Neural crest cell (in vitro differentiated cells): Measurements from ENCODE around the gene NUB1. TPM values are rescaled to one million over a fixed set of nuclear protein-coding genes. Genes with fewer than 3 reads are reported as not detected.

Source experiments
- DNase-seq: peaks from one replicate; pipeline ENCODE4 v3.0.0; 2021; ENCODE audit warnings: low read depth, mixed read lengths, low spot score
- H3K27ac Mint-ChIP-seq: one replicate; pipeline ENCODE4 v1.8.0; 2021; ENCODE audit warnings: mild to moderate bottlenecking, mixed read lengths; ENCODE audit not compliant: unreplicated experiment
- H3K27me3 Mint-ChIP-seq: 2 replicates; pipeline ENCODE4 v1.8.0; 2021; ENCODE audit warnings: low read depth, mild to moderate bottlenecking, mixed read lengths
- H3K36me3 Mint-ChIP-seq: 2 replicates; pipeline ENCODE4 v1.8.0; 2021; ENCODE audit warnings: low read depth, mild to moderate bottlenecking, mixed read lengths
- H3K4me1 Mint-ChIP-seq: 2 replicates; pipeline ENCODE4 v1.8.0; 2021; ENCODE audit warnings: mixed read lengths
- H3K4me3 Mint-ChIP-seq: one replicate; pipeline ENCODE4 v1.8.0; 2021; ENCODE audit warnings: mild to moderate bottlenecking, mixed read lengths
- H3K9me3 Mint-ChIP-seq: 2 replicates; pipeline ENCODE4 v1.8.0; 2021; ENCODE audit warnings: mixed read lengths
- total RNA-seq: library from RNA; stranded (reverse); gene quantifications from 2 replicates; pipeline ENCODE4 v1.2.1, GENCODE V29; 2021
- TF ChIP-seq, protein P1 (sequence below): fragments of 200-600 bp; sonication (generic); conservative IDR thresholded peaks from 2 replicates; pipeline ENCODE4 v1.5.0; 2021; ENCODE audit warnings: antibody characterized with exemption, mild to moderate bottlenecking

The NUB1 gene
- total RNA-seq, 1 donor from 2014 or later = 32.6 TPM

DNA sequence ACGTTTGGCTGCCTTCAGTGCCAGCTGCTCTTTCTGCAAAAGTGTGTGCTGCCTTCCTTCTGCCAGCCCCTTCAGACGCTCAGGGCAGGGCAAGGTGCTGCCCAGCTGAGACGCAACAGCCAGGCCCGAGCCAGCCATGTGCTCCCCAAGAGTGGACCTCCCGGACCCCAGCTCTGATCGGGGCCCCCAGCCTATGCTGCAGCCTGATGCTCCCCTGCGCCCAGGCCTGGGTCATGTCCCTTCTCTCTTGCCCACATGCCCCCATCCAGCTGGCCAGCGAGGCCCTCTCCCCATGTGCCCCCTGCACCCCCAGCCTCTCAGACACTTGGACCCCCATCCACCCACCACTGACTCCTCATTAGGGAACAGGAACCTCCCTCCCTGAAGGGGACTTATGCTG lies 50.4 kb downstream of the NUB1 start:
- DNase-seq = no peak
- no peak overlapping the region for H3K27ac Mint-ChIP-seq
- no peak overlapping the region for H3K4me3 Mint-ChIP-seq
- H3K4me1 Mint-ChIP-seq = no peaks in the 10 kb centered on the region
- no peaks in the 10 kb centered on the region for H3K27me3 Mint-ChIP-seq
- no peaks in the 10 kb centered on the region for H3K9me3 Mint-ChIP-seq
- TF ChIP-seq, protein P1, sequence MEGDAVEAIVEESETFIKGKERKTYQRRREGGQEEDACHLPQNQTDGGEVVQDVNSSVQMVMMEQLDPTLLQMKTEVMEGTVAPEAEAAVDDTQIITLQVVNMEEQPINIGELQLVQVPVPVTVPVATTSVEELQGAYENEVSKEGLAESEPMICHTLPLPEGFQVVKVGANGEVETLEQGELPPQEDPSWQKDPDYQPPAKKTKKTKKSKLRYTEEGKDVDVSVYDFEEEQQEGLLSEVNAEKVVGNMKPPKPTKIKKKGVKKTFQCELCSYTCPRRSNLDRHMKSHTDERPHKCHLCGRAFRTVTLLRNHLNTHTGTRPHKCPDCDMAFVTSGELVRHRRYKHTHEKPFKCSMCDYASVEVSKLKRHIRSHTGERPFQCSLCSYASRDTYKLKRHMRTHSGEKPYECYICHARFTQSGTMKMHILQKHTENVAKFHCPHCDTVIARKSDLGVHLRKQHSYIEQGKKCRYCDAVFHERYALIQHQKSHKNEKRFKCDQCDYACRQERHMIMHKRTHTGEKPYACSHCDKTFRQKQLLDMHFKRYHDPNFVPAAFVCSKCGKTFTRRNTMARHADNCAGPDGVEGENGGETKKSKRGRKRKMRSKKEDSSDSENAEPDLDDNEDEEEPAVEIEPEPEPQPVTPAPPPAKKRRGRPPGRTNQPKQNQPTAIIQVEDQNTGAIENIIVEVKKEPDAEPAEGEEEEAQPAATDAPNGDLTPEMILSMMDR = no peak
- peaks cover 1% of the 10 kb centered on the region for H3K36me3 Mint-ChIP-seq

DNA sequence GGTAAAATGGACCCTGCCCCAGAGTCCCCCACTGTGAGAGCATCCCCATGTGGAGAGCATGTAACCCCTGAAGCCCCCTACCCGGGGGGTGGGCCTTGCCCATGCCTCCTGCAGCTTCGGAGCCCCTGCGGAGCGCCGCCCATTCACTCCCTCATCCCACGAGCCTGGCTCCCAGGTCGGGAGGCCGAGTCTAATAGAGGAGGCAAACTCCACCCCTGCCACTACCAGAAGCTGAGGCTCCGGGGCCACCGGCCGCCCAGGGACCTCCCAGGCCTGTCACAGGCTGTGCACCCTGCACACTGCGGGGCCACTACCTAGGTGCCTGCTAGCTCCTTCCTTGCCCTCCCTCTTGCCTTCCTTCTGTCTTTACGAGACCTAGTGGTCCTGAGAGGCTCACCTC lies 50.8 kb downstream of the NUB1 start:
- no peak for DNase-seq
- no peaks in the 10 kb centered on the region for H3K9me3 Mint-ChIP-seq
- peaks cover 3% of the 10 kb centered on the region for H3K36me3 Mint-ChIP-seq
- no peaks in the 10 kb centered on the region for H3K4me1 Mint-ChIP-seq
- H3K27ac Mint-ChIP-seq = no peak overlapping the region
- H3K27me3 Mint-ChIP-seq = no peaks in the 10 kb centered on the region
- H3K4me3 Mint-ChIP-seq = no peak overlapping the region
- TF ChIP-seq, protein P1 = no peak

DNA sequence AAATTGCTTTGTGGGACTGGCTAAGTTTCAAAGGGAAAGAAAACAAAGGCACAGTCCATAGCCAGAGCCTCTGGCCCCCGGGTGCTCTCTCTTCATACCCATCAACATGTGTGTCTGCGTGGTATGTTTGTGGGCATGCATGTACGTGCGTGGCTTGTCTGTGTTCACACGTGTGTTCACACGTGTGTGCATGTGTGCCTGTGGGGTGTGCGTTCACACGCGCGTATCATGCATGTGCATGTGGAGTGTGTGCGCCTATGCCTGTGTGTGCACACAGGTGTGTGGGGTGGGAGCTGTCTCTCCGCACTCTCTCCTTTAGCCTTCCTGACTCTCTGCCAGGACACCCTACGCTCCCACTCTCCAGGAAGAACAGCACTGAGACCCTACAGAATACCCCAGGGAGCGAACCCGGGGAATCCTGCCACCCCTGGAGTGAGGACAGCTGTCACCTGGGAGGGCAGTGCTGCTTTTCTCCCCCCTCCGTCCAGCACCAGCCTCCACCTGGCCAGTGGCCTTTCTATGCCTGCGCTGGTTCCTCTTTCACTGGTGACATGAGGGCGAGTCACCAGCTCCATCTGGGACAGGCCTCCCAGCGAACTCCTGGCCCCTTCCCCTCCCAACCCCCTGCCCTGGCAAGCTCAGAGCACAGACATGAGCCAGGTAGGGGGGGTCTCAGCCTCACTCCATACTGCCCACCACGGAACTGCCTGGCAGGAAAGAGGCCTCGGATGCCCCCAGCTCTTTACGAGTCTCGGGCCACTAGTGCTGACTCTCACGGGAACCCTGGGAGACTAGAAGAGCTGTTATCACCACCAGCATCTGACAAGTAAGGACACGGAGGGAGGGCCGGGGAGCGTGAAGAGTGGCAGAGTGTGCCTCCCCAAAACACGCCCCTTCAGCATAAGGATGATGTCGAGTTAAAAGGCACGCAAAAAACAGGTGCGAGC lies 51.7 kb downstream of the NUB1 start:
- no peaks in the 10 kb centered on the region for H3K4me1 Mint-ChIP-seq
- no peak overlapping the region for H3K27ac Mint-ChIP-seq
- H3K9me3 Mint-ChIP-seq = peaks cover 5% of the 10 kb centered on the region
- no peaks in the 10 kb centered on the region for H3K27me3 Mint-ChIP-seq
- H3K36me3 Mint-ChIP-seq = peaks cover 8% of the 10 kb centered on the region
- TF ChIP-seq, protein P1 = no peak
- H3K4me3 Mint-ChIP-seq = no peak overlapping the region
- DNase-seq = no peak

DNA sequence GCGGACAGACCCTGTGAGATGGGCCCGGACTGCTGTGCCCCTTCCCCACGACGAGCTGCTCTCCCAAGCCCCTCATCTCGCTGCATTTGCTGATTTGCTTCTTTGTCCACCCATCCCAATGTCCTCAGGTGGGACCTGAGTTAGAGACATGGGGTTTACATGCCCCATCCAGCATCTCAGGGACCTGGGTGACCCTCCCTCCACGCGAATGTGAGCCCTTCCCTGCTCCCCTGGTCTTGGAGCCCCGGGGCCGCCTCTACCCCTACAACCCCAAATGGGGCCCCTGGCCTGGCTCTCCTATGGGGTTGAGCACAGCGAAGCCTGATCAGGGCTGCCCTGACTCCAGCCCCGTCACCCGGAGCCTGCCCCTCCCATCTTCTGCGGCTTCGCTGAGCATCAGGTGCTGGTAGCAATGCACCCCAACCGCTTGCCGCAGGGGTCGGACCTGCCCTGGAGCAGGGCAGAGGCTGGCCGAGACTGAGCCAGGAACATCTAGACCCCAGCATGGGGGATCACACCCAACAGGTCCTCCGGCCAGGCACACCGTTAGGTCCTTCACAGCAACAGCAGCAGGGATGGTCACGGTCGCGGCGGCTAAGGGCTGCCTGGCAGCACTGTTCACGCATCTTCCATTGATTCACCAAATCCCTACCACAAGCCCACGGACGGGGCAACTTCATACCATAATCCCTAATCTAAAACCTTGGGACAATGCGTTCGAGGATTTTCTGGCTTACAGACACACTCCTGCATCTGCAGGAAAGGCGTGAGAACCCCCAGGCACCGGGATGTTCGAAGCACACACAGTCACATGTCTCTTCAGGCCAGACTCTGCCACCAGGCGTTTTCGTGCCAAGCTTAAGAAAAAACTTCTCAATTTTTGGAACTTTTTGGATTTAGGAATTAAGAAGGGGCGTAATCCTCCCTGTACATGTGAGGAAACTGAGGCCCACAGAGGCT lies 52.7 kb downstream of the NUB1 start:
- TF ChIP-seq, protein P1 = no peak
- H3K36me3 Mint-ChIP-seq = peaks cover 11% of the 10 kb centered on the region
- no peak overlapping the region for H3K4me3 Mint-ChIP-seq
- no peaks in the 10 kb centered on the region for H3K27me3 Mint-ChIP-seq
- H3K27ac Mint-ChIP-seq = no peak overlapping the region
- no peak for DNase-seq
- H3K9me3 Mint-ChIP-seq = peaks cover 5% of the 10 kb centered on the region
- no peaks in the 10 kb centered on the region for H3K4me1 Mint-ChIP-seq

DNA sequence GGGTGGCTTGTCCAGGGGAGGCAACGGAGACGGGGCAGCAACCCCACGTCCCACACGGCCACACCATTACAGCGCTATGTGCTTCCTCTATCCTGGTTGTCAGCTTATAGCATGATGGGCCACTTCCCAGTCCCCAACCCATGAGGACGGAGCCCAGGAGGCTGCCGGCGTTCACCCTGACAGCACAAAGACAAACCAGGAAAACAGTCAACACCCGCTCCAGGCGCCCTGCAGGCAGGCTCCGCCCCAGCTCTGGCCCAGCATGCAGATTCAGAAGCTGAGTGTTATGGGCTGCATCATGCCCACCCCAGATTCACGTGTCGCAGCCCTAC lies 53.4 kb downstream of the NUB1 start:
- Mint-ChIP-seq H3K27me3 (no peaks in the 10 kb centered on the region), H3K4me3 (no peak overlapping the region), H3K36me3 (peaks cover 11% of the 10 kb centered on the region), H3K27ac (no peak overlapping the region), H3K4me1 (no peaks in the 10 kb centered on the region), H3K9me3 (peaks cover 5% of the 10 kb centered on the region)
- no peak for DNase-seq
- TF ChIP-seq, protein P1 = no peak
